ENCODE data around the gene GAS7. TPM values are rescaled to one million over a fixed set of nuclear protein-coding genes. Genes with fewer than 3 reads are reported as not detected.

GAS7 gene
- total RNA-seq, 1 donor from 2014 or later = 8.5 TPM

GRCh38 chr17:10062691-10063385 is 135.6 kb downstream of the GAS7 start:
- H3K4me3 ChIP-seq (ENCODE audit: insufficient read depth, low read depth, low read length) = no peak overlapping the region
- Mint-ChIP-seq H3K36me3 (ENCODE audit: low read depth, unreplicated experiment) (peaks cover 2% of the 10 kb centered on the region), H3K27me3 (ENCODE audit: low read depth, unreplicated experiment) (peaks cover 33% of the 10 kb centered on the region), H3K4me1 (ENCODE audit: low read depth, unreplicated experiment) (no peaks in the 10 kb centered on the region), H3K27ac (ENCODE audit: unreplicated experiment) (no peak overlapping the region), H3K4me3 (ENCODE audit: unreplicated experiment) (no peak overlapping the region), H3K9me3 (ENCODE audit: unreplicated experiment) (peaks cover 13% of the 10 kb centered on the region)
- no peak for DNase-seq (ENCODE audit: low read depth)
- H3K27me3 ChIP-seq (ENCODE audit: insufficient read depth, low read length) = no peaks in the 10 kb centered on the region
- H3K27ac ChIP-seq (ENCODE audit: low read depth, low read length) = no peak overlapping the region
- H3K9me3 ChIP-seq (ENCODE audit: insufficient read depth, low read depth, low read length) = no peaks in the 10 kb centered on the region
- H3K36me3 ChIP-seq (ENCODE audit: insufficient read depth, low read length) = no peaks in the 10 kb centered on the region
- H3K9ac ChIP-seq (ENCODE audit: low read length) = no peak overlapping the region
- H3K4me2 ChIP-seq (ENCODE audit: low read length) = no peak overlapping the region
- H4K20me1 ChIP-seq (ENCODE audit: insufficient read depth, low read length) = no peaks in the 10 kb centered on the region
- FAIRE-seq = no peak
- no peaks in the 10 kb centered on the region for H3K4me1 ChIP-seq (ENCODE audit: insufficient read depth, low read length)
- no peak overlapping the region for H2AFZ ChIP-seq (ENCODE audit: low read depth, low read length)
- TF ChIP-seq CTCF (IDR thresholded peaks at IDR 0.05; ENCODE audit: insufficient read depth, low read depth, low read length) (no peak), EZH2 (IDR thresholded peaks at IDR 0.05; ENCODE audit: insufficient read depth, low read length) (no peak)
- no peaks in the 10 kb centered on the region for H3K79me2 ChIP-seq (ENCODE audit: insufficient read depth, low read length)

GRCh38 chr17:10061111-10061845 is 137.1 kb downstream of the GAS7 start:
- TF ChIP-seq EZH2 (IDR thresholded peaks at IDR 0.05; ENCODE audit: insufficient read depth, low read length) (no peak), CTCF (IDR thresholded peaks at IDR 0.05; ENCODE audit: insufficient read depth, low read depth, low read length) (no peak)
- Histone ChIP-seq H3K27ac (ENCODE audit: low read depth, low read length) (no peak overlapping the region), H3K4me2 (ENCODE audit: low read length) (no peak overlapping the region), H3K9me3 (ENCODE audit: insufficient read depth, low read depth, low read length) (no peaks in the 10 kb centered on the region), H2AFZ (ENCODE audit: low read depth, low read length) (no peak overlapping the region), H3K36me3 (ENCODE audit: insufficient read depth, low read length) (no peaks in the 10 kb centered on the region), H3K27me3 (ENCODE audit: insufficient read depth, low read length) (no peaks in the 10 kb centered on the region), H3K4me1 (ENCODE audit: insufficient read depth, low read length) (no peaks in the 10 kb centered on the region), H3K4me3 (ENCODE audit: insufficient read depth, low read depth, low read length) (no peak overlapping the region), H3K9ac (ENCODE audit: low read length) (no peak overlapping the region), H3K79me2 (ENCODE audit: insufficient read depth, low read length) (no peaks in the 10 kb centered on the region), H4K20me1 (ENCODE audit: insufficient read depth, low read length) (no peaks in the 10 kb centered on the region)
- Mint-ChIP-seq H3K36me3 (ENCODE audit: low read depth, unreplicated experiment) (peaks cover 2% of the 10 kb centered on the region), H3K4me3 (ENCODE audit: unreplicated experiment) (no peak overlapping the region), H3K27me3 (ENCODE audit: low read depth, unreplicated experiment) (peaks cover 30% of the 10 kb centered on the region), H3K9me3 (ENCODE audit: unreplicated experiment) (peaks cover 17% of the 10 kb centered on the region), H3K4me1 (ENCODE audit: low read depth, unreplicated experiment) (no peaks in the 10 kb centered on the region), H3K27ac (ENCODE audit: unreplicated experiment) (no peak overlapping the region)
- no peak for FAIRE-seq
- DNase-seq (ENCODE audit: low read depth) = no peak

GRCh38 chr17:10060526-10060925 is 137.9 kb downstream of the GAS7 start:
- Histone ChIP-seq H3K27me3 (ENCODE audit: insufficient read depth, low read length) (no peaks in the 10 kb centered on the region), H4K20me1 (ENCODE audit: insufficient read depth, low read length) (no peaks in the 10 kb centered on the region), H3K9ac (ENCODE audit: low read length) (no peak overlapping the region), H2AFZ (ENCODE audit: low read depth, low read length) (no peak overlapping the region), H3K4me1 (ENCODE audit: insufficient read depth, low read length) (no peaks in the 10 kb centered on the region), H3K4me3 (ENCODE audit: insufficient read depth, low read depth, low read length) (no peak overlapping the region), H3K36me3 (ENCODE audit: insufficient read depth, low read length) (no peaks in the 10 kb centered on the region), H3K4me2 (ENCODE audit: low read length) (no peak overlapping the region), H3K79me2 (ENCODE audit: insufficient read depth, low read length) (no peaks in the 10 kb centered on the region), H3K9me3 (ENCODE audit: insufficient read depth, low read depth, low read length) (no peaks in the 10 kb centered on the region), H3K27ac (ENCODE audit: low read depth, low read length) (no peak overlapping the region)
- Mint-ChIP-seq H3K36me3 (ENCODE audit: low read depth, unreplicated experiment) (peaks cover 2% of the 10 kb centered on the region), H3K4me1 (ENCODE audit: low read depth, unreplicated experiment) (no peaks in the 10 kb centered on the region), H3K9me3 (ENCODE audit: unreplicated experiment) (peaks cover 13% of the 10 kb centered on the region), H3K27me3 (ENCODE audit: low read depth, unreplicated experiment) (peaks cover 30% of the 10 kb centered on the region), H3K27ac (ENCODE audit: unreplicated experiment) (no peak overlapping the region), H3K4me3 (ENCODE audit: unreplicated experiment) (no peak overlapping the region)
- DNase-seq (ENCODE audit: low read depth) (no peak), FAIRE-seq (no peak)
- TF ChIP-seq EZH2 (IDR thresholded peaks at IDR 0.05; ENCODE audit: insufficient read depth, low read length) (no peak), CTCF (IDR thresholded peaks at IDR 0.05; ENCODE audit: insufficient read depth, low read depth, low read length) (no peak)
